Mucosa of rectum (tissue), 2 donors: ENCODE data around the gene CATSPERB.
"Not testable (repeated sequence)": the region's sequence is repeated elsewhere in the genome, so short reads cannot be mapped to it uniquely, and the experiment has no call there.

Experiments used
- H3K27ac ChIP-seq, 2 donors: one replicate each; pipeline ENCODE4 v1.7.0; 2013; ENCODE audit warnings: inconsistent platforms in 2 of 2, low read depth in 2 of 2, low read length in 2 of 2
- H3K27me3 ChIP-seq, 2 donors: one replicate each; pipeline ENCODE4 v1.7.0; 2013; ENCODE audit warnings: low read length in 2 of 2; ENCODE audit not compliant: control insufficient read depth in 2 of 2, insufficient read depth in 2 of 2
- H3K36me3 ChIP-seq, 2 donors: one replicate each; pipeline ENCODE4 v1.7.0; 2013; ENCODE audit warnings: low read length in 2 of 2; ENCODE audit not compliant: control insufficient read depth in 2 of 2, insufficient read depth in 2 of 2
- H3K4me1 ChIP-seq, 2 donors: one replicate each; pipeline ENCODE4 v1.7.0; 2013; ENCODE audit warnings: low read length in 2 of 2, mild to moderate bottlenecking in 1 of 2; ENCODE audit not compliant: control insufficient read depth in 2 of 2, insufficient read depth in 2 of 2
- H3K4me3 ChIP-seq, 2 donors: one replicate each; pipeline ENCODE4 v1.7.0; 2013; ENCODE audit warnings: low read length in 2 of 2
- H3K9ac ChIP-seq, 2 donors: one replicate each; pipeline ENCODE4 v1.7.0; 2013; ENCODE audit warnings: low read length in 2 of 2, low read depth in 1 of 2, mild to moderate bottlenecking in 1 of 2
- H3K9me3 ChIP-seq, 2 donors: one replicate each; pipeline ENCODE4 v1.7.0; 2013; ENCODE audit warnings: low read length in 2 of 2; ENCODE audit not compliant: control insufficient read depth in 2 of 2
- donor health status: healthy.
- donor health status: Normal muscosa, but diverticular disease.

Gene CATSPERB

DNA sequence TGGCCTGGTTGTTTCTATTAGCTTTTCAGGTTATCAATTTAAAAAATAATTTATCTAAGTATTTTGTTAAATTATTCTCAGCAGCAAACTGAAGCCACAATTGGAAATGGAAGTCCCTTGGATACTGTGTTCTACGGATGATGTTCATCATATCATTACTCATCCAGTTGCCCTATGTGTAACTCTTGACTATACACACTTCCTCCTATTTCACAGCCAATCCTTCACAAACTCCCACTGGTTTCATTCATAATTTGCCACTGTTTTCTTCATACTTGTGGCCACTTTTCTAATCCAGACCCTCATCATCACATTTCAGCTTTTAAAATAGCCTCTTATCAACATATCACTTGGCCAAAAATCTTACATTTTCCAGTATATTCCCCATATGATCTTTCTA is 84.0 kb downstream of the CATSPERB start:
- no peaks in the 10 kb centered on the region for H3K27me3 ChIP-seq
- no peaks in the 10 kb centered on the region for H3K4me1 ChIP-seq
- H3K27ac ChIP-seq: no peak overlapping the region
- no peaks in the 10 kb centered on the region for H3K36me3 ChIP-seq
- H3K4me3 ChIP-seq: no peak overlapping the region
- H3K9me3 ChIP-seq: no peaks in the 10 kb centered on the region
- no peak overlapping the region for H3K9ac ChIP-seq

- Histone ChIP-seq H3K36me3 (no peaks in the 10 kb centered on the region), H3K27me3 (no peaks in the 10 kb centered on the region), H3K4me3 (no peak overlapping the region), H3K9ac (no peak overlapping the region), H3K9me3 (no peaks in the 10 kb centered on the region), H3K27ac (no peak overlapping the region), H3K4me1 (no peaks in the 10 kb centered on the region)
Observed at GRCh38 chr14:91636604-91637003, 95.3 kb downstream of the CATSPERB start.

- no peaks in the 10 kb centered on the region for H3K36me3 ChIP-seq
Observed at GRCh38 chr14:91624757-91625156, 107.1 kb downstream of the CATSPERB start.

GRCh38 chr14:91614187-91614586 is 117.7 kb downstream of the CATSPERB start:
- H3K9me3 ChIP-seq: no peaks in the 10 kb centered on the region
- no peaks in the 10 kb centered on the region for H3K27me3 ChIP-seq
- H3K4me3 ChIP-seq: no peak overlapping the region
- no peaks in the 10 kb centered on the region for H3K4me1 ChIP-seq
- no peaks in the 10 kb centered on the region for H3K36me3 ChIP-seq
- H3K9ac ChIP-seq: no peak overlapping the region
- H3K27ac ChIP-seq: no peak overlapping the region

More at GRCh38 chr14:91624757-91625156, 107.1 kb downstream of the CATSPERB start:
- Histone ChIP-seq H3K27me3 (no peaks in the 10 kb centered on the region), H3K4me1 (no peaks in the 10 kb centered on the region), H3K4me3 (no peak overlapping the region), H3K9me3 (no peaks in the 10 kb centered on the region), H3K9ac (no peak overlapping the region), H3K27ac (no peak overlapping the region)

- H3K27ac ChIP-seq: no peak overlapping the region
- H3K9ac ChIP-seq: no peak overlapping the region
- no peak overlapping the region for H3K4me3 ChIP-seq
- H3K4me1 ChIP-seq: no peaks in the 10 kb centered on the region
- no peaks in the 10 kb centered on the region for H3K36me3 ChIP-seq
- no peaks in the 10 kb centered on the region for H3K9me3 ChIP-seq
- H3K27me3 ChIP-seq: no peaks in the 10 kb centered on the region
Observed at GRCh38 chr14:91613459-91614112, 118.3 kb downstream of the CATSPERB start.

- Histone ChIP-seq H3K4me3 (no peak overlapping the region), H3K27ac (no peak overlapping the region), H3K9ac (no peak overlapping the region), H3K9me3 (no peaks in the 10 kb centered on the region), H3K4me1 (no peaks in the 10 kb centered on the region), H3K36me3 (no peaks in the 10 kb centered on the region), H3K27me3 (no peaks in the 10 kb centered on the region)
Observed at GRCh38 chr14:91611528-91611927, 120.4 kb downstream of the CATSPERB start.

DNA sequence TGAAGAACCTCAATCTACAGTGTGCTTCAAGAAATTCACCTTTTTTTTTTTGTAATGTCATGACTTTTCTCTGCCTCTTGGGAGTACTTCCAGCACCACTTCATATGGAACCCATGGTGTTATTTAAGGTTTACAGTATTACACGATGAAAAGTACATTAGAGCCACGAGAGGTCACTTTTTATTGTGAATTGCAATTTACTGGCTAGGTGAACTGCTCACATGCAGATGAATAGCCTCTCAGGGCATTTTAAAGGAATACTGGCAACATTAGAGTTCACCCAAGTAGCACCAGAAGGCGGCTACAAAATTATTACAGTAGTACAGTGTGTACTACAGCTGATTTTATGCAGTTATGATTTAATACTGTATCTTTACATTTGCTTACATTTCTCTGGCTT is 122.7 kb downstream of the CATSPERB start:
- no peak overlapping the region for H3K9ac ChIP-seq
- H3K36me3 ChIP-seq: no peaks in the 10 kb centered on the region
- H3K4me1 ChIP-seq: no peaks in the 10 kb centered on the region
- no peak overlapping the region for H3K4me3 ChIP-seq
- H3K27ac ChIP-seq: no peak overlapping the region
- no peaks in the 10 kb centered on the region for H3K9me3 ChIP-seq
- no peaks in the 10 kb centered on the region for H3K27me3 ChIP-seq

DNA sequence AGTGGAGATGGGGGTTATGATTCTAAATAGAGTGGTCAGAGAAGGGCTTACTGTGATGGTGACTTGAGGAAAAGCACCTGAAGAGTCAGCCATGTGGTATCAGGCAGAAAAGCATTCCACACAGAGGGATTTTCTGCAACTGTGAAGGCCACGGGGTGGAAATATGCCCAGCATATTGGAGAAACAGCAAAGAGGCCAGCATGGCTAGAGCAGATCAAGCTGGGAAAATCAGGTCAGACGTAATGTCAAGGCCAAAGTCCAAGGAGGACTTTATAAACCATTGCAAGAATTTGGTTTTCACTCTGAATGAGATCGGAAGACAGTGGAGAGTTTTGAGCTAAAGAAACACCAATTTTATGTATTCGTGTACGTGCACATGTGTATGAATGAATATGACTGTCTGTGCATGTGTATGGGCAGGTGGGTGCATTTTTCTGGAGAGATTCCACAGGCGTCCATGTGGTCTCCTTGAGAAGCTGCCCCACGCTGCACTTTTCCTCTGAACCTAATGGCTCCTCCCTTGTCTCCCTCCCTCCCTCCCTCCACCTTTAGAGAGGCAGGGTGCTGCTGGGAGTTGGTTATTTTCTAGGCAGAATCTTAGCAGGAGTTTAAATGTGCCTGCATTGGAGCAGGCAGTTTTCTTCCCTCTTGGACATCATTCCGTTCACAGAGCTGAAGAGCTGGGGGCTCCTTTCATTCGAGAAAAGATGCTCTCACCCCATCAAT is 124.4 kb downstream of the CATSPERB start:
- no peak overlapping the region for H3K9ac ChIP-seq
- H3K36me3 ChIP-seq: no peaks in the 10 kb centered on the region
- no peak overlapping the region for H3K27ac ChIP-seq
- H3K4me3 ChIP-seq: no peak overlapping the region
- H3K9me3 ChIP-seq: no peaks in the 10 kb centered on the region
- H3K27me3 ChIP-seq: no peaks in the 10 kb centered on the region
- H3K4me1 ChIP-seq: no peaks in the 10 kb centered on the region

DNA sequence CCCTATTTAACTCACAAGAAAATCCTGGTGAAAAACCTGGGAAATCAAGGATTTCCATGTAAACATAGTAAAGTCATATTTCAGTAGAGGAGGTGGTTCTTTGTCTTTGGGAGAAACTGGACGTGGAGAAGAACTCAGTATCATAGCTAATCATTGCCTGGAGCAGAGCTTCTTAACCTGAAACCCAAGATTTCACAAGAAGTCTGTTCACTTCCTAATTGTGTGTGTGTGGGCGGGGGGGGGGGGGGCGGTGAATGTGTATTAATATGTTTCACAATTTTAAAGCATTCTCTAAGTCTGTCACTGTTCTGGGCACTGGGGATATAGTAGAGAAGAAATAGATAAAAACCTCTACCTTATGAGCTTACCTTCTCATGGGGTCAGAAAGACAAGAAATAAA is 125.0 kb downstream of the CATSPERB start:
- Histone ChIP-seq H3K9ac (no peak overlapping the region), H3K27me3 (no peaks in the 10 kb centered on the region), H3K4me3 (no peak overlapping the region), H3K27ac (no peak overlapping the region), H3K9me3 (no peaks in the 10 kb centered on the region), H3K4me1 (no peaks in the 10 kb centered on the region), H3K36me3 (no peaks in the 10 kb centered on the region)

GRCh38 chr14:91604611-91605010 is 127.3 kb downstream of the CATSPERB start:
- not testable (repeated sequence) for H3K27ac ChIP-seq, H3K4me3 ChIP-seq, H3K4me1 ChIP-seq, H3K9ac ChIP-seq, H3K27me3 ChIP-seq, H3K9me3 ChIP-seq, H3K36me3 ChIP-seq
